HepG2 (cell line): ENCODE measurements around the gene CHKB.
"Not testable (repeated sequence)": the region's sequence is repeated elsewhere in the genome, so short reads cannot be mapped to it uniquely, and the experiment has no call there.

Experiments
- ADNP ChIP-seq: sonication (generic); formaldehyde crosslinking; IDR thresholded peaks from 2 replicates; pipeline ENCODE4 v1.4.0; 2020; ENCODE audit warnings: missing genetic modification reagents
- ASH2L ChIP-seq: fragments of 300-600, 200-600 bp; sonication (generic); IDR thresholded peaks from 2 replicates; pipeline ENCODE4 v1.7.0; 2017; ENCODE audit warnings: low read depth, mild to moderate bottlenecking, moderate library complexity, mixed read lengths, low read length; ENCODE audit not compliant: insufficient read length
- BRD4 ChIP-seq: sonication (generic); formaldehyde crosslinking; IDR thresholded peaks from 2 replicates; pipeline ENCODE4 v1.4.0; 2020; ENCODE audit warnings: missing genetic modification reagents
- HIVEP1 ChIP-seq: sonication (generic); formaldehyde crosslinking; IDR thresholded peaks from 2 replicates; pipeline ENCODE4 v1.4.0; 2020; ENCODE audit warnings: mild to moderate bottlenecking, missing genetic modification reagents
- JUND ChIP-seq: sonication (generic); formaldehyde crosslinking; IDR thresholded peaks from 2 replicates; pipeline ENCODE4 v1.8.0; 2022; ENCODE audit warnings: mild to moderate bottlenecking, missing genetic modification reagents
- MED1 ChIP-seq: sonication (generic); formaldehyde crosslinking; IDR thresholded peaks from 2 replicates; pipeline ENCODE4 v1.4.0; 2020; ENCODE audit warnings: missing genetic modification reagents
- NFE2L2 ChIP-seq: fragments of 150-350 bp; IDR thresholded peaks from 2 replicates; pipeline ENCODE4 v1.6.1; 2014; ENCODE audit warnings: low read length
- SP2 ChIP-seq: sonication (generic); formaldehyde crosslinking; IDR thresholded peaks from 2 replicates; pipeline ENCODE4 v1.5.1; 2020; ENCODE audit warnings: mild to moderate bottlenecking, missing genetic modification reagents
- ZFX ChIP-seq: sonication (generic); formaldehyde crosslinking; IDR thresholded peaks from 2 replicates; pipeline ENCODE4 v1.4.0; 2020; ENCODE audit warnings: mild to moderate bottlenecking, low read depth, missing genetic modification reagents, moderate library complexity
- ZNF326 ChIP-seq: sonication (generic); formaldehyde crosslinking; IDR thresholded peaks from 2 replicates; pipeline ENCODE4 v1.4.0; 2020; ENCODE audit warnings: missing genetic modification reagents, borderline replicate concordance
- ZNF746 ChIP-seq: sonication (generic); formaldehyde crosslinking; IDR thresholded peaks from 2 replicates; pipeline ENCODE4 v1.8.0; 2022; ENCODE audit warnings: mild to moderate bottlenecking, missing genetic modification reagents
- ZNF792 ChIP-seq: IDR thresholded peaks from 2 replicates; pipeline ENCODE4 v1.6.1; 2016
- TF ChIP-seq, protein P1 (sequence below), 2 experiments: sonication (generic) in 1 of 2; formaldehyde crosslinking in 1 of 2; IDR thresholded peaks; 2 replicates each; pipeline versions ENCODE4 v1.5.1 to v1.6.1; 2011 to 2020; ENCODE audit warnings: borderline replicate concordance in 1 of 2, low read depth in 1 of 2, low read length in 1 of 2, mild to moderate bottlenecking in 1 of 2, missing genetic modification reagents in 1 of 2, moderate library complexity in 1 of 2

DNA sequence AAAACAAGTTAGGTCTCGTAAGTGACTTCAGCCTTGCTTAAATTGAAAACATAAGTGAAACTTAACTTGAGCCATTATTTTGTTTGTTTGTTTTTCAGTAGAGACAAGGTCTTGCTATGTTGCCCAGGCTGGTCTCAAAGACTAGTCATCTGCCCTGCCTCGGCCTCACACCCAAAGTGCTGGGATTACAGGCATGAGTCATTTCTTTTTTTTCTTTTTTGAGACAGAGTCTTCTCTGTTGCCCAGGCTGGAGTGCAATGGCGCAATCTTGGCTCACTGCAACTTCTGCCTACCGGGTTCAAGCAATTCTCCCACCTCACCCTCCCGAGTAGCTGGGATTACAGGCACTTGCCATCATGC lies 41.0 kb downstream of the CHKB start:
- not testable (repeated sequence) for TF ChIP-seq ZNF746 (CRISPR knock-in tag); BRD4 (CRISPR knock-in tag); SP2 (CRISPR knock-in tag); MED1 (CRISPR knock-in tag); ZNF326 (CRISPR knock-in tag); ZFX (CRISPR knock-in tag); ZNF792 (CRISPR knock-in tag); ASH2L; HIVEP1 (CRISPR knock-in tag); NFE2L2
- TF ChIP-seq JUND (CRISPR knock-in tag), result peak; percentile 48; the same call in 1 of the 2 replicates
- 0 out of 2 replicates have a peak, but pooled peaks have one; percentile 12 for TF ChIP-seq ADNP (CRISPR knock-in tag)
- TF ChIP-seq, protein P1, sequence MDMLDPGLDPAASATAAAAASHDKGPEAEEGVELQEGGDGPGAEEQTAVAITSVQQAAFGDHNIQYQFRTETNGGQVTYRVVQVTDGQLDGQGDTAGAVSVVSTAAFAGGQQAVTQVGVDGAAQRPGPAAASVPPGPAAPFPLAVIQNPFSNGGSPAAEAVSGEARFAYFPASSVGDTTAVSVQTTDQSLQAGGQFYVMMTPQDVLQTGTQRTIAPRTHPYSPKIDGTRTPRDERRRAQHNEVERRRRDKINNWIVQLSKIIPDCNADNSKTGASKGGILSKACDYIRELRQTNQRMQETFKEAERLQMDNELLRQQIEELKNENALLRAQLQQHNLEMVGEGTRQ (IDR thresholded peaks at IDR 0.05; ENCODE audit: low read depth, low read length), result not testable (repeated sequence)
- TF ChIP-seq, protein P1 (CRISPR knock-in tag; IDR thresholded peaks at IDR 0.05; ENCODE audit: borderline replicate concordance), result not testable (repeated sequence)
